Measurements from ENCODE around the gene GNG2.

GRCh38 chr14:52013984-52014600, 153.7 kb downstream of the GNG2 start:
- TF ChIP-seq CTCF (IDR thresholded peaks at IDR 0.05; ENCODE audit: borderline replicate concordance, extremely low read depth, low read length, poor library complexity, severe bottlenecking) (peak; percentile 64), EZH2 (IDR thresholded peaks at IDR 0.05; ENCODE audit: borderline replicate concordance, low read depth, low read length, severe bottlenecking) (no peak)
